PC-3 (cell line): ENCODE results near the gene CAMK1D. TPM values are rescaled to one million over a fixed set of nuclear protein-coding genes. Genes with fewer than 3 reads are reported as not detected.

Experiments
- ATAC-seq: fragments of 200-7000 bp; cut with Tn5 transposase; 2 replicates; pipeline ENCODE4 v1.9.1; 2020; ENCODE audit warnings: mild to moderate bottlenecking, moderate library complexity
- BruUV-seq: library from RNA; stranded (reverse); fragments of 400-500 nt; replicated peaks from 2 replicates; lab custom pipeline; 2021; lab: Mats Ljungman, UMichigan
- CTCF ChIA-PET: fragments of 300-600 bp; sonication (Branson Sonifier 250); formaldehyde crosslinking; loops from one replicate; lab custom pipeline; 2022; ENCODE audit warnings: antibody characterized with exemption; lab: Charles Lee
- POLR2A ChIA-PET: fragments of 300-600 bp; sonication (Branson Sonifier 250); formaldehyde crosslinking; loops from one replicate; lab custom pipeline; 2022; ENCODE audit warnings: antibody characterized with exemption; ENCODE audit not compliant: unreplicated experiment; lab: Charles Lee
- DNase-seq: peaks from one replicate; pipeline ENCODE4 v3.0.0-alpha.2; 2015
- H2AFZ ChIP-seq: fragments of 300-600 bp; sonication (generic); 2 replicates; pipeline ENCODE4 v1.6.0; 2016; ENCODE audit warnings: antibody characterized with exemption, low read length
- H3F3A ChIP-seq: fragments of 300-600 bp; sonication (generic); one replicate; pipeline ENCODE4 v1.6.0; 2017; ENCODE audit warnings: antibody characterized with exemption, low read length, control low read depth, mild to moderate bottlenecking; ENCODE audit not compliant: unreplicated experiment
- H3K27ac ChIP-seq: fragments of 300-600 bp; sonication (generic); 2 replicates; pipeline ENCODE4 v1.5.1; 2016; ENCODE audit warnings: mild to moderate bottlenecking, low read length
- H3K27me3 ChIP-seq: fragments of 300-600 bp; sonication (generic); 2 replicates; pipeline ENCODE4 v1.6.1; 2016; ENCODE audit warnings: low read length, mixed read lengths
- H3K36me3 ChIP-seq: fragments of 300-600 bp; sonication (generic); 2 replicates; pipeline ENCODE4 v1.6.1; 2016; ENCODE audit warnings: low read depth, mixed run types, low read length, mixed read lengths
- H3K4me1 ChIP-seq: fragments of 300-600 bp; sonication (generic); 2 replicates; pipeline ENCODE4 v1.5.1; 2016; ENCODE audit warnings: low read length; ENCODE audit not compliant: insufficient read depth
- H3K4me2 ChIP-seq: fragments of 300-600 bp; sonication (generic); 2 replicates; pipeline ENCODE4 v1.6.0; 2016; ENCODE audit warnings: low read length
- H3K4me3 ChIP-seq: fragments of 300-600 bp; sonication (generic); 2 replicates; pipeline ENCODE4 v1.5.1; 2016; ENCODE audit warnings: mild to moderate bottlenecking, low read length, mixed read lengths
- H3K79me2 ChIP-seq: fragments of 300-600 bp; sonication (generic); 2 replicates; pipeline ENCODE4 v1.6.1; 2017; ENCODE audit warnings: low read length, mixed read lengths
- H3K9ac ChIP-seq: fragments of 300-600 bp; sonication (generic); 2 replicates; pipeline ENCODE4 v1.6.0; 2016; ENCODE audit warnings: mild to moderate bottlenecking, low read length
- H3K9me2 ChIP-seq: fragments of 300-600 bp; sonication (generic); replicated peaks from 2 replicates; pipeline ENCODE4 v1.6.1; 2016; ENCODE audit warnings: mixed run types, low read length, mixed read lengths
- H3K9me3 ChIP-seq: fragments of 300-600 bp; sonication (generic); 2 replicates; pipeline ENCODE4 v1.6.1; 2016; ENCODE audit warnings: low read length, mixed read lengths
- H4K20me1 ChIP-seq: fragments of 300-600 bp; sonication (generic); 2 replicates; pipeline ENCODE4 v1.6.1; 2016; ENCODE audit warnings: low read length, mixed read lengths
- CTCF ChIP-seq: fragments of 300-600 bp; sonication (generic); conservative IDR thresholded peaks from 2 replicates; pipeline ENCODE4 v1.5.1; 2017; ENCODE audit warnings: antibody characterized with exemption, low read depth, mild to moderate bottlenecking, low read length
- EZH2 ChIP-seq: fragments of 300-600 bp; sonication (generic); IDR thresholded peaks from one replicate; pipeline ENCODE4 v1.6.1; 2017; ENCODE audit warnings: antibody characterized with exemption, mild to moderate bottlenecking, low read length; ENCODE audit not compliant: unreplicated experiment
- EZH2phosphoT487 ChIP-seq: fragments of 300-600 bp; sonication (generic); IDR thresholded peaks from 2 replicates; pipeline ENCODE4 v1.6.1; 2018; ENCODE audit warnings: mild to moderate bottlenecking, antibody characterized with exemption, low read length, borderline replicate concordance
- intact Hi-C: fragments of 100-400 bp; cut with micrococcal nuclease; formaldehyde crosslinking; loops from 2 replicates; pipeline ENCODE4 v1.9.0; 2023
- total RNA-seq: library from RNA; depleted of rRNA; stranded (reverse); fragments of >200 nt; gene quantifications from 2 replicates; pipeline ENCODE4 v1.2.3, GENCODE V29; 2014

CAMK1D gene
- total RNA-seq, 1 experiment from 2014 or later: 1.3 TPM

- H3K9me3 ChIP-seq: no peaks in the 10 kb centered on the region
- TF ChIP-seq EZH2: no peak
- no peak for TF ChIP-seq CTCF
- no peak for TF ChIP-seq EZH2phosphoT487
- H3F3A ChIP-seq: no peaks in the 10 kb centered on the region
- H3K9ac ChIP-seq: no peak overlapping the region
- H3K27ac ChIP-seq: no peak overlapping the region
- POLR2A ChIA-PET: no interaction called here
- H3K79me2 ChIP-seq: no peaks in the 10 kb centered on the region
- intact Hi-C loops: no loop called here
- ATAC-seq: no peak
- no peaks in the 10 kb centered on the region for H3K9me2 ChIP-seq
- BruUV-seq: no TSS peak
- H3K4me2 ChIP-seq: no peak overlapping the region
- peaks cover 20% of the 10 kb centered on the region for H3K4me1 ChIP-seq
- no peak for DNase-seq
- H3K4me3 ChIP-seq: no peak overlapping the region
- no peaks in the 10 kb centered on the region for H3K27me3 ChIP-seq
- H4K20me1 ChIP-seq: no peaks in the 10 kb centered on the region
- no peak overlapping the region for H2AFZ ChIP-seq
- CTCF ChIA-PET: no interaction called here
- no peaks in the 10 kb centered on the region for H3K36me3 ChIP-seq
Observed at GRCh38 chr10:12628153-12628552, 278.8 kb downstream of the CAMK1D start.

GRCh38 chr10:12628964-12629766, 279.8 kb downstream of the CAMK1D start:
- ATAC-seq (peak; percentile 34), DNase-seq (peak; percentile 60)
- Histone ChIP-seq H4K20me1 (no peaks in the 10 kb centered on the region), H3K79me2 (no peaks in the 10 kb centered on the region), H3K4me1 (peaks cover 20% of the 10 kb centered on the region), H3K9me2 (no peaks in the 10 kb centered on the region), H3K4me2 (peak overlapping the region; percentile 46; the same call in 1 of the 2 replicates), H3K27me3 (no peaks in the 10 kb centered on the region), H3K27ac (peak overlapping the region; percentile 59), H3K4me3 (no peak overlapping the region), H2AFZ (0 out of 2 replicates have a peak overlapping the region, but pooled peaks have one; percentile 22), H3K9ac (peak overlapping the region; percentile 40; the same call in 1 of the 2 replicates), H3K36me3 (no peaks in the 10 kb centered on the region), H3F3A (no peaks in the 10 kb centered on the region), H3K9me3 (no peaks in the 10 kb centered on the region)
- intact Hi-C loops: no loop called here
- no peak for TF ChIP-seq CTCF
- TF ChIP-seq EZH2phosphoT487: no peak
- ChIA-PET CTCF (no interaction called here), POLR2A (interaction anchor here (0.6 kb wide), 1 partner anchor 41 kb away, joined by 6 read pairs; no protein-coding TSS in a partner anchor)
- no TSS peak for BruUV-seq

- Histone ChIP-seq H3K79me2 (no peaks in the 10 kb centered on the region), H3F3A (no peaks in the 10 kb centered on the region), H3K27me3 (no peaks in the 10 kb centered on the region), H3K9me2 (no peaks in the 10 kb centered on the region), H4K20me1 (no peaks in the 10 kb centered on the region), H3K4me3 (no peak overlapping the region), H3K36me3 (no peaks in the 10 kb centered on the region), H3K27ac (peak overlapping the region; percentile 59), H3K9me3 (no peaks in the 10 kb centered on the region), H3K4me2 (peak overlapping the region; percentile 46; the same call in 1 of the 2 replicates), H3K4me1 (peaks cover 22% of the 10 kb centered on the region), H2AFZ (no peak overlapping the region), H3K9ac (peak overlapping the region; percentile 40; the same call in 1 of the 2 replicates)
- no peak for TF ChIP-seq EZH2
- TF ChIP-seq CTCF: no peak
- TF ChIP-seq EZH2phosphoT487: no peak
- DNase-seq: no peak
- POLR2A ChIA-PET: no interaction called here
- no TSS peak for BruUV-seq
- intact Hi-C loops: no loop called here
- CTCF ChIA-PET: no interaction called here
- no peak for ATAC-seq
Observed at GRCh38 chr10:12629767-12630165, 280.4 kb downstream of the CAMK1D start.
